Subcutaneous adipose tissue (tissue), 4 donors: ENCODE measurements around the gene LGALS9. TPM values are rescaled to one million over a fixed set of nuclear protein-coding genes. Genes with fewer than 3 reads are reported as not detected.

Source experiments
- total RNA-seq, 4 donors: library from RNA; depleted of rRNA; stranded (reverse); fragments of >200 nt; gene quantifications; one replicate each; pipeline ENCODE4 v1.1.0, GENCODE V29; 2016
- TF ChIP-seq, protein P1 (sequence below): fragments of 450-650 bp; IDR thresholded peaks from one replicate; pipeline ENCODE4 v1.5.1; 2016; ENCODE audit warnings: low read depth, mild to moderate bottlenecking, control low read depth, antibody characterized with exemption, moderate library complexity

The LGALS9 gene
- total RNA-seq, 4 donors from 2014 or later = 32.6 to 174 (median 57.1) TPM

DNA sequence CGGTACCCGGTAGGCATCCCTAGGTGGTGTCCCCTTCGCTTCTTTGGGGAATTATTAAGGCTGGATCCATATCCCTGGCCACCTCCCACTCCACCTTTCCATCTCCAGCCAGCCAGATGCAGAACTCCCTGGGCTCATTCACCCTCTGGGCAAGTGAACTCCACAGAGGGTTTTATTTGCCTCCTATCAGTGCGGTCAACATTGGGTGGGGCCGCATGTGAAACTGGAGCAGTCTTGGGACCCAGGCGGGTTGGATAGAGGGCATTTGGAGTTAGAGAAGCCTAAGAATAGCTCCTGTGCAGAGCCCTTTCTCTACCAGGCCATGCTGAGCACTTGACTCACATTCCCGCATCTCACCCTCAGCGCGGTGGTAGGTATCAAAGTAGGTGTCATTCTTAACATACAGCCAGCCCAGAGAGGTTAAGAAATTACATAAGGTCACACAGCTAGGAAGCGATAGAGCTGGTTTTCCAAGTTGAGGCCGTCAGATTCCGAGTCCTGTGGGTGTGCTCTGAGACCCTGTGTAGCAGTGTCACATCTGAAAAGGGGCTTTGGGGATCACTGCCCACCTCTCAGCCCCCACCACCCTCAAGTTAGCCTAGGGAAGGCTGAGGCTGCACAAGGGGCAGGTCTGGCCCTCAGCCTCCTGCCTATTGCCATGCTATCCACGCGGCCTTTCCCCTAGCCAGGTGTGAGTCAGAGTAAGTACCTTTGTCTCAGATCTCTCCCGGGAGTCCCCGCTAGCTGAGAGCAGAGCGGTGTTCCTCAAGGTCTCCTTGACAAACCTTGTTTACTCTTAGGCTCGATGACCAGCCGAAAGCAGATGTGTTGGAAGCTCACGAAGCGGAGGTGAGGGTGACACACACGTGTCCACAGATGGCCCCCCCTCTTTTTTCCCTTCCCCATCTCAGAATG is 26.9 kb upstream of the LGALS9 start:
- TF ChIP-seq, protein P1, sequence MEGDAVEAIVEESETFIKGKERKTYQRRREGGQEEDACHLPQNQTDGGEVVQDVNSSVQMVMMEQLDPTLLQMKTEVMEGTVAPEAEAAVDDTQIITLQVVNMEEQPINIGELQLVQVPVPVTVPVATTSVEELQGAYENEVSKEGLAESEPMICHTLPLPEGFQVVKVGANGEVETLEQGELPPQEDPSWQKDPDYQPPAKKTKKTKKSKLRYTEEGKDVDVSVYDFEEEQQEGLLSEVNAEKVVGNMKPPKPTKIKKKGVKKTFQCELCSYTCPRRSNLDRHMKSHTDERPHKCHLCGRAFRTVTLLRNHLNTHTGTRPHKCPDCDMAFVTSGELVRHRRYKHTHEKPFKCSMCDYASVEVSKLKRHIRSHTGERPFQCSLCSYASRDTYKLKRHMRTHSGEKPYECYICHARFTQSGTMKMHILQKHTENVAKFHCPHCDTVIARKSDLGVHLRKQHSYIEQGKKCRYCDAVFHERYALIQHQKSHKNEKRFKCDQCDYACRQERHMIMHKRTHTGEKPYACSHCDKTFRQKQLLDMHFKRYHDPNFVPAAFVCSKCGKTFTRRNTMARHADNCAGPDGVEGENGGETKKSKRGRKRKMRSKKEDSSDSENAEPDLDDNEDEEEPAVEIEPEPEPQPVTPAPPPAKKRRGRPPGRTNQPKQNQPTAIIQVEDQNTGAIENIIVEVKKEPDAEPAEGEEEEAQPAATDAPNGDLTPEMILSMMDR = no peak

DNA sequence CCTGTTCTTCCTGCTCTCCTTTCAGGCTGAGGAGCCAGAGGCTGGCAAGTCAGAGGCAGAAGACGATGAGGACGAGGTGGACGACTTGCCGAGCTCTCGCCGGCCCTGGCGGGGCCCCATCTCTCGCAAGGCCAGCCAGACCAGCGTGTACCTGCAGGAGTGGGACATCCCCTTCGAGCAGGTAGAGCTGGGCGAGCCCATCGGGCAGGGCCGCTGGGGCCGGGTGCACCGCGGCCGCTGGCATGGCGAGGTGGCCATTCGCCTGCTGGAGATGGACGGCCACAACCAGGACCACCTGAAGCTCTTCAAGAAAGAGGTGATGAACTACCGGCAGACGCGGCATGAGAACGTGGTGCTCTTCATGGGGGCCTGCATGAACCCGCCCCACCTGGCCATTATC is 25.6 kb upstream of the LGALS9 start:
- TF ChIP-seq, protein P1 = no peak

DNA sequence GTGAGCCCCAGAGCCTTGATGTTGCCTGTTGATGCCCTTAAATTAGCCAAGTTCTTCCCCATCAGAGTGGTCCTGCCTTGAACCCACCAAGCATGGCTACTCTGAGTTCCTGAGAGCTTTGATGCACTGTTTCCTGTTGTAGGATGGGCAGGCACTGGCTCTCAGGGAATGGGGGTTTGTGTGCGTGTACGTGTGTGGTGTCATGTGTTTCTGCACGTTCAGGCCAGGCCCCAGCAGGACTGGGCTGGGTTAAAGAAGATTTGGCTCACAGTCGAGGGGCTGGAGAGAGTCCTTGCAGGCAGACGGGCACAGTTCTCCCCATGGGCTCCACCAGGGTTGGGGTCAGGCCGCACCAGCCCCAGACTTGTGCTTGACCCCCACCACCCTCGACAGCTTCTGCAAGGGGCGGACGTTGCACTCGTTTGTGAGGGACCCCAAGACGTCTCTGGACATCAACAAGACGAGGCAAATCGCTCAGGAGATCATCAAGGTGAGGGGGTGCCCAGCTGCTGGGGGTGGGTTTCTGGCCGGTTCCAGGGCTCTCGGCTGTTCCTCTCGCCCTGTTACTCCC is 23.4 kb upstream of the LGALS9 start:
- TF ChIP-seq, protein P1 = no peak

DNA sequence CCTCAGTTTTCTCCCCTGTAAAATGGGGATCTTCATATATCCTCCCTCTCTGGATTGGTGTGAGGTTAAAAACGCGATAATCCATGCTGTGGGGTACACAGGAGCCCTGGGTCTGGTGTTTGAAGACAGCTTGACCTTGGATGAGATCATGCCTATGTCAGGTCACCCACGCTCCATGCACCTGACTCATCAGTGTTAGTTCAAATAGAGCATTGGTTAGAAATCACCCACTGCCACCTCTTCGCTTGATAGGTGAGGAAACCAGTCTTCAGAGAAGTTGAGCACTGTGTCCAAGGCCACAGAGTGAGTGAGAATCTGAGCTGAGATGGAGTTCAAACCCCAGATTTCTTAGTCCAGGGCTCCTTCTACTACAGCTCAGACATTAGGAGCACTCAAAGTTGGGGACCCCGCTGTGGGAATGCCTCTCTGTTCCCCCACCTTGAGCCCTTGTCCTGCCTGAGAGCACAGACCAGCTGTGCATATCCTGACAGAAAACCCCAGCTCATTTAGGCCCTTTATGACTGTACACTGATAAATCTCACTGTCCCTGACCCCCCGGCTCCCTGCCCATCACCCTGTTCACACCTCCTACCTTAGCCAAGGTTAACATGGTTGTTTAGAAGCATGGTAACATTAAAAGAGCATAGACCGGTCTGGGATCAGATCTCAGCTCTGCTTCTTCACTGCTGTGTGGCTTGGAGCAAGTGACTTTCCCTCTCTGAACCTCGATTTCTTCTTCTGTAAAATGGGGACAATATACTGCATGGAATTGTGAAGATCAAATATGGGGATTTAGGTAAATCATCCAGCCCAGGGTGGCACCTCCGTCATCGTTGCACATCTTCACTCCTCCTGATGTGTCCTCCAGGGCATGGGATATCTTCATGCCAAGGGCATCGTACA is 22.4 kb upstream of the LGALS9 start:
- TF ChIP-seq, protein P1 = no peak

DNA sequence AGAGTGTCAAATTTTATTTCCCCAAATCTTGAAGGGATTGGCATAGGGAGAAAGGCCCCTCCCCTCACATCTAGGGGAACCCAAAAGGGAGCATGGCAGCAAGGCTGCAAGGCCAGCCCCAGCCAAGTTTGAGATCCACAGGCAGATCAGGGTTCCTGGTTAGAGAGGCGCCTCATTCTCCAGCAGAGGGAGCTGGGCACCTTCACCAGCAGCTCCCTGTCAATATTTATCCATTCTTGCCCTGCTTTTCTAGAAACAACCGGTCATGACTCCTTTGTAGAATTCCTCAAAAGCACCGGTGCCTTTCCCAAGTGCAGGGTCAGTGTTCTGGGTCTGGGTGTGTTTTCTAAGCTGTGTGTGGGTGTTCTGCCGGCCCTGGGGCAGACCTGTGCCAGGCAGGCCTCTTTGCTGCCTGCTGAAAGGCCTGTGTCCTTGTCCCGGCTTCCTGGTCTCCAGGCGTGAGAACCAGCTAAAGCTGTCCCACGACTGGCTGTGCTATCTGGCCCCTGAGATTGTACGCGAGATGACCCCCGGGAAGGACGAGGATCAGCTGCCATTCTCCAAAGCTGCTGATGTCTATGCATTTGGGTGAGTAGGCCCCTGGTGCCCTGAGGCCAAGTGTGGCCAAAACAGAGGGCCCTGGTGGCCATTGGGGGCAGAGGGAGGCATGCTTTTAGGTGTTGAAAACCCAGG is 21.2 kb upstream of the LGALS9 start:
- TF ChIP-seq, protein P1 = no peak

DNA sequence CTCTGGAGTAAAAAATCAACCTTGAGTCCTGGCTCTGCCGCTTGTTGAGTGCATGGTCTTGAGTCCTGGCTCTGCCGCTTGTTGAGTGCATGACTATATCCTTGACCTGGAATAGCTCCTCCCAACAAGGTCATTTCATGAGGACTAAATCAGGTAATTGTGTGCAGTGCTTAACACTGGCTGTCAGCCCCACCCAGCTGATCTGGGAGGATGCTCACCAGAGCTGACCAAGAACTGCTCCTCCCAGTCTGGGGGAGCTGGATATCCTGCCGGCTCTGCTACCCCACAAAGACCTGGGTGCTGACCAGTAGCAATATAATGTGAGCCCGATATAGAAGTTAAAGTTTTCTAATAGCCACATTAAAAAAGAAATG is 20.7 kb upstream of the LGALS9 start:
- TF ChIP-seq, protein P1 = no peak
